Stimulated activated CD4-positive, alpha-beta T cell treated with anti-CD3 and anti-CD28 coated beads, Interleukin-4, amount 100 ng/mL, for 24 hours (primary cell): Measurements from ENCODE around the gene ARHGEF3.
"Not testable (repeated sequence)": the region's sequence is repeated elsewhere in the genome, so short reads cannot be mapped to it uniquely, and the experiment has no call there.

ENCODE experiments used
- DNase-seq: peaks from one replicate; pipeline ENCODE4 v3.0.0-alpha.2; 2020

The ARHGEF3 gene

DNA sequence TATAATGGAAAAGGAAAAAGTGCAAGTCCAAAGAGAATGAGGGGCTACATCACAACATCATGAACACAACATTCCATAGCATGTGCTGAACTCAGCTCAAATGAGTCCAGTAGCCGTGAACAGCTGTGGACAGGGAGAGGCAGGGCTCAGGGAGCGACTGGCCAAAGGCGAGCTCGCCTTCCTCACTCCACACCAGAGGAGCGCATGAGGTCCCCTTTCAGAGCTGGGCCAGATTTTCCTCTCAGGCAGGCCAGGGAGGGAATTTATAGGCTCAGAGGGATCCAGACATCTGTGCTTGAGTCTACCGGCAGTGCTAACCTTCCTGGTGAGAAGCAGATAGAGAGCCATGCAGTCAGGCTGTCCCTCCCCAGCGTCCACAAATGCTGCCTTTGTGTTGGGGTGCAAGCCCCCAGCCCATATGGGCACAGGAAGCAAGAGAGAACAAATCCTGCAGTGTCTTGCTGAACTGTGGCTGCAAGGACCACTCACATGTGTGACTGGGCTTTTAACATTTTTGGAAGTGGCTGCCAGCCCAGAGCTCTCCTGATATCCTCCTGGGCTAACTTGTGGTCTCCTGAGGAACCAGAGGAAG, 32.5 kb downstream of the ARHGEF3 start:
- no peak for DNase-seq

DNA sequence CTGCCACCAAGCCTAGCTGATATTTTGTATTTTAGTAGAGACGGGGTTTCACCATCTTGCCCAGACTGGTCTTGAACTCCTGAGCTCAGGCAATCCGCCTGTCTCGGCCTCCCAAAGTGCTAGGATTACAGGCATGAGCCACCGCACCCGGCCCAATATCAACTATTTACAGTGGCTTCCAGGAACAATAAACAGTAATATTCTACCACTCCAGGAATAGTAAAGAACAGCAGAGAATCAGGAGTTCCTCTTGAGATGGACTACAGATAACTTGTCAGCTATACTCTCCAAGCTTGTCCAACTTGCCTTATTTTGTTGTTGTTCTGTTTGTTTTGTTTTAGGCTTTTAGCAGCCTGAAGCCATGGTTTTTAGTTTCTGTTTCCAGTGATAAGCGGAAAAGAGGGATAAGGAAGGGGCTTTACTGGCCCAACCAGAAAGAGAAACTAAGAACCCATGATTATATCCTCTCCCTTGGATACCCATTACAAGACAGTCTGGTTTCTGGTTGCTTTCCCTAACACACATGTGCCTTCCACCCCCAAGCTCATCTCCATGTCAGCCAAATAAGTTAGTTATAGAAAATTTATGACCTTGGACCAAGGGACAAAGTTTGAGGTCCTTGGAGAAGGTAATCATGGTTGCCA, 36.7 kb downstream of the ARHGEF3 start:
- no peak for DNase-seq

DNA sequence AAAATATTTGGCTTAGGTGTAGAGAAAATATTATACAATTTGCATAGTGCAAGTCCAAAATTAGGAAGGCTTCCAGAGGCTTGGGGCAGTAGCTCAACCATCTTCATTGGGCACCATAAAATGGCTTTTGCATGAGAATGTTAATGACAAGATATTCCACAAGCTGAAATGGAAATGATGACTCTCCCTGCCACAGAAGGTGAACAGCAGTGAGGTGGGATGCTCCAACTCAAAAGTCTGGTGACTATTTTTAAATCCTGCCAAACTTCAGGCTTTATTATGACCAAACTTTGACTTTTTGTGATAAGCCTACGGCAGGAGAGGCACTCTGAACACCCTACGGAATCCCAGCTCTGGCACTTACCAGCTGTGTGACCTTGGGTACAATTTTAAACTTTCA, 37.6 kb downstream of the ARHGEF3 start:
- DNase-seq, result no peak

DNA sequence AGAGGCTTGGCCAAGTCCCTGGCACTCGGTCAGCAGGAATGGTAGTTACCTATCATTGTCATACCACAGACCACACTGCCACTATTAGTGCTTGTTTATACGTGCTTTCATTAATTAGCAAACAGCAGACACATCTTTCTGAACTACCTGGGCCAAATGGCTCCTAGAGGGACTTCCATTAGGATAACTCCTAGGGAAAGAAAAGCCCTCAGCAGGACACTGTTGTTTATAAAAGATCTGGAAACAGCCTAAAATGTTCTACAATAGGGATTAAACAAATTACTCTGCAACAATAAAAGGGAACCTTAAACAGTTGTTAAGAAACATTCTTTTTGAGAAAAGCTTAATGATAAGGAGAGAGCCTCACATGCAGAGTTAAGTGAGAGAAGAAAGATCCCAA, 38.5 kb downstream of the ARHGEF3 start:
- no peak for DNase-seq

DNA sequence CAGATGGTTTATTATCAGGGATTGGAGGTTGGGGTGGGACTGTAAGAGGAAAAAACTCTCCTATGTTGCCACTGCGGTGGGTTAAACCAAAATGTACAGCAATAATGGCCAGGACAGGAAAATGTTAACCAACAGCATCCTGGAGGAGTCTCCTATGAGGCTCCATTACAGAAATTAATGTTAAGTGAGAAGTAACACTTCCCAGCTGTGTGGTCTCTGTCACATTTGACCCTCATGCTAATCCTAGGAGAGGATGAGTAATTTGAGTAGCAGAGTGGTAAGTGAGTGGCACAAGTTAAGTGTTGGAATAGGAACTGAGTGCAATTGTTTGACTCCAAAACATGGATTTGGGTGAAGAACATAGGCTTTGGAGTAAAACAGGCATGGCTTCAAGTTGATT, 39.0 kb downstream of the ARHGEF3 start:
- DNase-seq, result no peak

DNA sequence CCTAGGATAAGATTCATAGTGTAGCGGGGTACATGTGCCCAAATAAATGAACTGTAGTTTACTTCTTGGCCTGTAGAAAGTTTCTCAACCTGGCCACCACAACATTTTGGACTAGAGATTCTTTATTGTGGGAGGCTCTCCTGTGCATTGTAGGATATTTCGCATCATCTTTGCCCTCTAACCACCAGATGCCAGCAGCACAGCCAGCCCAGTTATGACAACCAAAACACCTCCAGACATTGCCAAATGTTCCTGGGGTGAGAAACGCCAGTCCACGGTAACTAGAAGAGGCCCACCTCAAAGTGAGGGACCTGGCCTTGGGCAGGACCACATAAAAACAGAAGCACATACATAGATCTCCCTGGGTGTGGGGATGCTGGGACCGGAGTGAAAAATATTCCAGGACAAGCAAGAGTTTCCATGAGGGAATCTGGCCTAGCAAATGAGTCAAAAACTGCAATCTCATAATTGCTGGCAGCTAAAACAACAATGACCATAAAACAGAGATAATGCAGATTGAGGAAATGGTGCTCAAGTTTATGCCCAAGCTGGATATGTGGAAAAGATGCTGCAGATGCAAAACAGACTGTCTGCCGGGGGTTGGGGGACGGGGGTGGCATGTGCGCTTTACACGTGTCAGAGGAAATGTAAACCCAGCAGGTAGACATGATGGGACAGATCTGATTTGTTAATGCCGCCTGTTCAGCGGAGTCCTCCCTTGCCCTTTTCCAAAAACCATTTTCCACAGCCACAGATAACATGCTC, 39.7 kb downstream of the ARHGEF3 start:
- DNase-seq, result no peak

DNA sequence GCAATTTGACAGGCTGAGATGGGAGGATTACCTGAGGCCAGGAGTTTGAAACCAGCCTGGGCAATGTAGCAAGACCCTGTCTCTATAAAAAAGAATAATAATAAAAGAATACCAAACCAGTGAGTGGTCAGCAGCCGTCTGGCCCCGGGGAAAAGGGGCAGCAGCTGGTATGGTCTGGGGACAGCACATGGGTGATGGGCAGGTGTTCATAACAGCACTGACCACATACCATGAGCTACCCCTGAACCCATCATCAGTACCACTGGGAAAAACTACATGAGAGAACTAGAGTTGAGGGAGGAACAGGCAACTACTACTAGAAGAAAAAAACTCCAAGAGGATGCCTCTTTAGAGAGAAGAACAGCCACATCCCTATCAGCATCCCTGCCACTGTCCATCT, 40.7 kb downstream of the ARHGEF3 start:
- DNase-seq, result no peak

DNA sequence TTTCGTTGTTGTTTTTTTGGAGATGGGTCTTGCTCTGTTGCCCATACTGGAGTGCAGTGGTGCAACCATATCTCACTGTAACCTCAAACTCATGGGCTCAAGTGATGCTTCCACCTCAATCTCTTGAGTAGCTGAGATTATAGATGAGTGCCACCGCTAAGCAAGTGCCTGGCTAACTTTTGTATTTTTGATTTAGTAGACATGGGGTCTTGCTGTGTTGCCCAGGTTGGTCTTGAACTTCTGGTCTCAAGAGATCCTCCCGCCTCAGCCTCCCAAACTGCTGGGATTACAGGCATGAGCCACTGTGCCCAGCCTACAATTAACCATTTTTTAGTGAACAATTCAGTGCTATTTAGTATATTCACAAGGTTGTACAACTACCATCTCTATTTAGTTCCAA, 42.2 kb downstream of the ARHGEF3 start:
- no peak for DNase-seq

DNA sequence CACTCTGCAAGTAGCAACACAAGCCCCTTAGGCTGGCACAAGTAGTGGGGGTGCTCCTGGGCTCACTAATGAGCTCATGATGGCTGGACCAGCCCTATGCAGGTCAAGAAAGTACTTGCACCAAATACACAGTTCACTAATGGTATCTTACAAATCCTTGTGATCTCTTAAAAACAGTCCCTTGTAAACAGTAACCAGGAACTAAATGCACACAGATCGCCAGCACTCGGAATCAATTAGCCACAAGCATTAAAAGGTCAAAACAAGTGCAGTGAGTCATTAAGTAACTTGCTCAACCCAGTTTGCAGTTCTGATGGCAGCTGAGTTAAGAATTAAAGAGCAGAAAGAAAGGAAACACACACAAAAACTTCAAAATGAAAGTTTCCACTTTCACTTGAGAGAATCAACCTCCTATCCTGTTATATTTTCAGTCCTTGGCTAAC, 43.2 kb downstream of the ARHGEF3 start:
- peak; percentile 51 for DNase-seq

DNA sequence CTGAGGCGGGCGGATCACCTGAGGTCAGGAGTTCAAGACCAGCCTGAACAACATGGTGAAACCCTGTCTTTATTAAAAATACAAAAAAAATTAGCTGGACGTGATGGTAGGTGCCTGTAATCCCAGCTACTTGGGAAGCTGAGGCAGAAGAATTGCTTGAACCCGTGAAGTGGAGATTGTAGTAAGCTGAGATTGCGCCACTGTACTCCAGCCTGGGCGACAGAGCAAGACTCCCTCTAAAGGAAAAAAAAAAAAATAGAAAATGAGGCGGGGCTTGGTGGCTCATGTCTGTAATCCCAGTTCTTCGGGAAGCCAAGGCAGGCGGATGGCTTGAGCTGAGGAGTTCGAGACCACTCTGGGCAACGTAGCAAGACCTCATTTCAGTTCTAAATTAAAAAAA, 43.7 kb downstream of the ARHGEF3 start:
- DNase-seq, result not testable (repeated sequence)

DNA sequence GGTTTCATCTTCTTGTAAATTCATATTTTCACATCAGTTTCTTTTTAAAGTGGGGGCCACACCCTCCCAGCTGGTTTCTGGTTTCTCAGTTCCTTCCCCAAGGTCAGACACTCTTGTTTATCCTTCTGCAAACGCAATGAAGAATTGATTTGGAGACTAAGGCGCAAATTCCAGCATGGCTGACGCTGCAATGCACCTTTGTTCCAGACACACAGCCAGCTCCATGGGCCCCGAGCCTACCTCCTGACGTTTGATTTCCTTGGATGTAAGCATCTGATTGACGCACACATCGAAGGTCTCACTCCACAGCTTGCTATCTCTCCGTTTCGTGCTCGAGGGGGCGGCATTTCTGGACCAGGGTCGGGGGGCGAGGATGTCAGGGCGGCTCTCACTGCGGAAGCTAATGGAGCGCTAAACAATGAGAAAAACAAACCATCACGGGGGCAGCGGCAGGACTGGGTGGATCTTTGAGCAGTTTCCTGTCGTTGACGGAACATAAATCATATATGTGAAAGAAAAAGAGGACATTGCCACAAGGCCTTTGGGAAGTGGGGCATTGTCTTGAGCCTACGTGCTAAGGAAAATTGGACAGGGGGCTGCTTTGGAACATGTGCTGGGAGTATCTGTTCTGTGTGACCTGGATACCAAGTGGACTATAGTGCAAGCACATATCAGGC, 46.9 kb downstream of the ARHGEF3 start:
- peak; percentile 9 for DNase-seq

DNA sequence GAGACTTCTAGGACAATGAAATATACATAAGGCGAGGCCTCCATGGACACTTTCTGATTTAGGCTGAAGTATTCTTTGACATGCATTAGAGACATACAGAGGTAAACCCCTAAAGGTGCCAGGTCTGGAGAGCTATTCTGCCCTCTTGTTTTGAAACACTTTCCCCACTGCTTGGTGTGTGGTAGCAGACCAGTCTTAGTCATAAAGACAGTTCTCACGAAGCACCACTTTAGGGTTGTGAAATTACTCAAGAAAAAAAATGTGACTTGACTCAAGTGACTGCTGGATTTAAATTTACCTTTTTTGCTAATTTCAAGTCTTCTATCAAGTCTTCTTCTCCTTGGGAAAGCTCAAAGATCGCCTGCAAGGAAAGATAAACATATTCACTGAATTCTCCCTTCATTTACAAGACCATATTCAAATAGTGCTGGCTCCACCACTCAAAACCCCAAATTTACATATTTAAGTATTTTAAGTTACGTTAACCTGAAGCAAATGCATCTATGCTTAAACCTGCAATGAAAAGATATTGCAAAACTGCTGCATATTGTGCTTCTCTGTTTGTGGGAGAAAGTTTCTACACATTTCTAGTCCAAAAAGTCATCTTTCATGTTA, 48.4 kb downstream of the ARHGEF3 start:
- DNase-seq, result peak; percentile 57

DNA sequence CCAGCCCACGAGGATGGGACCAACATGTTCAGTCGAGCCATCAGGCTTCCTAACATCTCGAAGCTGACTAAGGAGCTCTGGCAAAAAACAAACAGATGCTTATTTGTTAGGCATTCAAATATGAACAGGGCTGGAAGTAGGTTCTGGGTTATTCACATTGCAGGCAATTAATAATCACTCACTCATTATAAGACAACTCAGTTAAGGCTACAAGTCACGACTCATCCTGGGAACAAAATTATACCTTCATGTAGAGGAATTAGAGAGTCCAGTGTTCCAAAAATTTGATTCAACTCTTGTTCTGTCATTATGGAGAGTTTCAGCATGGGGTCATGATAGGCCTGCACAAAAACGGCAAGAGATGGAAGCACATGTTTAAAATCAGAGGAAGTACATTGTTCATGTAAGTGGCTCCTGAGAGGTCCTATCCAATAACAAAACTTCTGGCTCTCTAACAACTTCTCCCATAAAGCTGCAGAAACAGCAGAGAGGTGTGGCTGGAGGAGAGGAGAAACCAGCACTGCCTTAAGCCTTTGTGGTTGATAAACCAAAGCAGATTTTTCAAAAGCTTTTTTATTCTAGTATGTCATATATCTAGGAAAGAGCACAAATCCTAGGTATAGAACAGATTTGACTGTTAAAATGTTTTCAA, 50.6 kb downstream of the ARHGEF3 start:
- DNase-seq, result no peak

DNA sequence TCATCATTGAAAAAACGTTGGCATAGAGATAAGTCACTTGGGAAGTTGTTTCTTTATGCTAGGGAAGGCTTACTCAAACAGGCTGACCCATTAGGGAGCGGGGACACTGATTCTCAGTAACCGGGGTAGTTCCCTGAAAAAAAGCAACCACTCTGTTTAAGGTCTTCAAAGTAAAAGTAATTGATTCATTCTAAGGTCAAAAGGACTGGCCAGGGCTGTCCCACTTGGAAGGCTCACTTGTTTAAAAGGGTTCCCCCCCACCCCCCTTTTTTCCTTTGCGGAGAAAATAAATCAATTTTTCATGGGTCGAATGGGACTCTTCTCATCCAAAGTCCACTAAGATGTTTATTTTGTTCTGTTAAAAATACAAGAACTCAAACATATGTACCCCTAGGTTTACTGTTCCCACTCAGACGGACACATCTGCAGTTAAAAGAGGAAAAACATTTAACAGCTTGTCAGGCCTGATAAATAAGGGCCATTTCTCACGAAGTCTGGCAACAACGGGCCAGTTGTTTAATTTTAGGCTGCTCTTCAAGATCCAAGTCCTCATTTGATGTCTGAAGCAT, 53.0 kb downstream of the ARHGEF3 start:
- DNase-seq, result no peak

DNA sequence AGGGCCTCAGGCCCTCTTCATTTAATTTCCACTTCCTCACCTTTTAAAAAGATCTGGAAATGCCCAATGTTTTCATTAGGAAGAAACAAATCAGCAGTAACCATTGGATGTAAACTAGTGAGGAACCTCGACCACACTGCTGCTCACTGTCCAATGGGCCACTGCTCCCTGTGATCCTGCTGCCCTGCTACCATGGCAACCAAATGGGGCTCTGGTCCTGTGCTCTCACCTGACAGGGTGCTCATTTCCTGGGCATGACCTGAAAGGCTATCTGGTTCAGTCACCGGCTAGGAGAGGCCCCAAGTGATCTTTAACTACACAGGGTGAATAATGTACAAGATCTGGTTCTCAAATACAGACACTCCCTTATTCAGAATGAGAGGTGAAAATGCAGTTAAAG, 54.6 kb downstream of the ARHGEF3 start:
- DNase-seq, result no peak

DNA sequence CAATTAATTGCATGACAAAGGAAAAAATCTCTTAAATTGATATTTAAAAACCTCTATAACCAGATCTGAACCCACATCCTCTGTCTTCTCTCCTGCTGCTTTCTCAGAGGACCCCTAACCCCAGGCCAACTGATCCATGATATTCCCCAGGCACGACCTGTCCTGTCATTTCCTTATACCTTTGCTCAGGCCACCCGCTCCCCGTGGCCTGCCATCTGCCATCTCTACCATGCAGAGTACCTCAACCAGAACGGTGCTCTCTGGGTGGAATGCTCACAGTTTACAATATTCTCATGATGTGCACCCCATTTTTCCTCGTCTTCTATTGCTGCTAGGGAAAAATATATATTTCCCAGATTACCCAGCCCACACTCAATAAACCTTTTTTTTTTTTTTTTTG, 57.7 kb downstream of the ARHGEF3 start:
- no peak for DNase-seq

DNA sequence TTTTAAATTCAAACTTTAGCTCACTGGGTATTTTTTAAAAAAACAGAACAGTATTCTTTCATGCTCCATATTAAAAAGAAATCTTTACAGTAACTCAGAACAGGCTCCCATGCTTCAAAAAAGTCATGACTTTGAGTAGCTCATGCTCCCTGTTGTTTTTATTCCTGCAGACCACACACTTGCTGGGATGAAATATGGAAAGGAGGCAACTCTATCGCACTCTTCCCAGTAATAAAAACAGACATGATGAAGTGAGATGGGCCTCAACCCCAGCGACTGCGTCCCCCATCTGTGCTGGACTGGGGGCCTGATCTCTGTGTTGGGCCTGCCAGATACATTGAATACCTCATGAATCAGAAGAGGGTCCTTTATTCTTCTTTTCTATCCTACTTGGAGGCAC, 58.9 kb downstream of the ARHGEF3 start:
- no peak for DNase-seq

DNA sequence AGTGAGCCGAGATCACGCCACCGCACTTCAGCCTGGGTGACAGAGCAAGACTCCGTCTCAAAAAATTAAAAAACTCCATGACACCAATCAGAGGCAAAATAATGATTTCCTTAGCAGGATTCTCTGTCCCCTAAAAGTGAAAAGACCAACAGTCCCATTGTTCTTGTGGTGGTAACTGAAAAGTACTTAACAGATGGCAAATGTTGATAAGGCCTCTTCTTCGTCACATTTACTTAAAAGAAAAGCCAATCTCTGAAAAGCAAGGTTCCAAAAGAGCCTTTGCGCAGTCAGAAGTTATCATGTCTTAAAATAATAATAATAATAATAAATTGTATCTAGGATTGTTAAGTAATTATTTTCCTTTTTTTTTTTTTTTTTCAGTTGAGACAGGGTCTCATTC, 62.7 kb downstream of the ARHGEF3 start:
- DNase-seq, result no peak

DNA sequence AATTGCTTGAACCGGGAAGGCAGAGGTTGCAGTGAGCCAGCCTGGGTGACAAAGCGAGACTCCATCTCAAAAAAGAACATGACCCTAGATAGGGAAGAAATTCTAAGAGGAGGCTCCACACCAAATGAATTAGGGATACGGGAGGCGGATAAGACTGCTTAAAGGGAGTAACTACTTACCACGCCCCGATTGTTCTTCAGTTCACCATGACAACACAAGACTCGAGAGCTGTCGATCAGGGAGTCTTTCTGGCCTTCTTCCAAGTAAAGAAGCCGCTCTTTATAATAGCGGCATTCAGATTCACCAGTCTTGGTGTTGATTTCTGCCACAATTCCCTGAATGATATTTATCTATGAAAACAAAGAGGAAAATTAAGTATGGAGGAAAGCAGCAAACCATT, 64.7 kb downstream of the ARHGEF3 start:
- no peak for DNase-seq

DNA sequence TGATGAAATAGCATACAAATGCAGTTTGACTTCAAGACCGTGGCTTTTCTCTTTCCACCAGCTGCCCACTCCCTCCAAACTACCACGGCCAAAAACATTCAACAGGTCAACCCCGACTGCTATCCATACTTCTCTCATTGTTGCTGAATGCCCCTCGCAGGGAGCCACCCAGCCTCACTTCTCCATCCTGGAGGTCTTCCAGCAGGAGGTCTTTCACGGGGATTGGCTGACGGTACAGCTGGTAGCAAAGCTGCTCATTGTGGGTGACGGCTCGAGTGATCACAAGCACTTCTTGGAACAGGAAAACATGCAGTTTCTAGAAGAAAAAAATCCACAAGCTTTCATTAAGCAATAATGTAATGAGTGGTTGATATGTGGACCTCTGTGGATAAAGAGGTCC, 69.6 kb downstream of the ARHGEF3 start:
- no peak for DNase-seq

DNA sequence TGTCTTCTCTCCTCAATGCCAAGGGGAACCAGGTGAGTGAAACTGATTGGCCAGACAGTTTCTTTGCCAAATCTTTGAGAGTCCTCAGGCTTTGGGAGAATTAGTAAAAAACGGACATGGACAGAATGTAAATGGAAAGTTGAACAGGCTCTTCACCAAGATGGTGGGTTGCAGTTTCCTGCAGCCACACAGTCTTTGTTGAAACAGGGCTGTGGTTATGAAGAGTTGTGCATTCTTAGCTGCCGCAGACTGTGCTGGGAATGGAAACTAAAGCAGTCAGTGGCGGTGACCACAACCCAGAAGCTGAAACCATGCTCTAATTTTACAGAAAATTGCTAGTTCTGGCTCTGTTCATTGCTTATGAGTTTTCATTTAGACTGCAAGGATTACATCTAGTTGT, 76.6 kb downstream of the ARHGEF3 start:
- peak; percentile 59 for DNase-seq

DNA sequence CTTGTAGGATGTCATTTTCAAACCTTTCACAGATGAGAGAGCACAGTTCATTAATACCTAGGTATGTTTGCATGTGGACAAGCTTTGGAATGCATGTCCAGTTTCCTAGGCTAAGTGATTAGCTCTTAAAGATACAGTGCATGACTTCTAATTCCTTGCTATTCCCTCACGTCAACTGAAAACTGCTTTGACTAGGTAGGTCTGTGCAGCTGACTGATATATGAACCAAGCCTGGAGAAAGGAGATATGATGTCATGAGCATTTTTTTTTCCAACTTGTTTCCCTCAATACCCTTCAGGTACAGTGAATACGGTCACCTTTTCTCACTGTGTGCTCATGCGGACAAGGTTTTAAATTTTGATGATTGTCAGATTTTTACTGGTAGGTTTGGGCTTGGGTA, 77.1 kb downstream of the ARHGEF3 start:
- no peak for DNase-seq
